ENCODE results near the gene KDM1A.

- no peak for TF ChIP-seq SP1 (IDR thresholded peaks at IDR 0.05)
- TF ChIP-seq LEF1 (IDR thresholded peaks at IDR 0.05; ENCODE audit: borderline replicate concordance): no peak
- TF ChIP-seq ZNF384 (IDR thresholded peaks at IDR 0.05): no peak
- TF ChIP-seq TARDBP (IDR thresholded peaks at IDR 0.05): no peak
- TF ChIP-seq BHLHE40 (IDR thresholded peaks at IDR 0.05; ENCODE audit: borderline replicate concordance): no peak
- no peak for TF ChIP-seq SUZ12 (IDR thresholded peaks at IDR 0.05)
- no peak for TF ChIP-seq ARNT (IDR thresholded peaks at IDR 0.05)
- TF ChIP-seq CTBP1 (IDR thresholded peaks at IDR 0.05; ENCODE audit: borderline replicate concordance): no peak
- no peak for TF ChIP-seq PKNOX1 (IDR thresholded peaks at IDR 0.05)
- no peak for TF ChIP-seq ELF4 (IDR thresholded peaks at IDR 0.05)
- no peak for TF ChIP-seq FOXA1 (IDR thresholded peaks at IDR 0.05)
Observed at GRCh38 chr1:22975694-22976093, 43.6 kb upstream of the KDM1A start.
